Kidney capillary endothelial cell (primary cell): ENCODE data around the gene PRR18.
A peak's percentile ranks its signal among the peaks of the same experiment; 100 is the strongest.

Experiments
- DNase-seq: peaks from one replicate; pipeline ENCODE4 v3.0.0-alpha.2; 2018; ENCODE audit warnings: low spot score

The PRR18 gene

DNA sequence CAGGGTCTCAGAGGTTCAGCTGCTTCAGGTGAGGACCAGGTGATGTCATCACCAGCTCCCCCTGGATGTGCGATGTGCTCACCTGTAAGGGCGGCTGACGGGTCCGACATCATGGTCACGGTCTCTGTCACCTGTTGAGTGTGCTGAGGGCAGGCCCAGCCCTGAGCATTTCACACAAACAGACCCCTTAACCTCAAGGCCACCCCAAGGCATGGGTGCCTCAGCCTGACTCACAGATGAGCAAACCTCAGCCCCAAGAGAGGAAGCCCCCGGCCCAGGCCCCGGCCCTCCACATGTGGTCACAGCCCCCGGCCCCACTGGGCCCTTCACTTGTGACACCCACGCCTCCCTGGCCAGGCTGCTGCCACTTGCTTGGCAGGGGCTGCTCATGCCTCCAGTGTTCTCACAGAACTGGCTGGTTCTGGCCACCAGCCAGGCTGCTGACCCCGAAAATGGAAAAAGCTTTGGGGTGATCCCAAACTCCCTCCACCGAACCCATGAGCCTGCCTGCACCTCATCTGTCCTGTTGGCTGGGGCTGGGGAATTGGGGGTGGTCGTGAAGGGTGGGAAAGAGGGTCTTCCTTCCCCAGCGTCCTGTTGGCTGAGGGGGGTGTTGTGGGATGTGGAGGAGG lies 33.3 kb downstream of the PRR18 start:
- no peak for DNase-seq

DNA sequence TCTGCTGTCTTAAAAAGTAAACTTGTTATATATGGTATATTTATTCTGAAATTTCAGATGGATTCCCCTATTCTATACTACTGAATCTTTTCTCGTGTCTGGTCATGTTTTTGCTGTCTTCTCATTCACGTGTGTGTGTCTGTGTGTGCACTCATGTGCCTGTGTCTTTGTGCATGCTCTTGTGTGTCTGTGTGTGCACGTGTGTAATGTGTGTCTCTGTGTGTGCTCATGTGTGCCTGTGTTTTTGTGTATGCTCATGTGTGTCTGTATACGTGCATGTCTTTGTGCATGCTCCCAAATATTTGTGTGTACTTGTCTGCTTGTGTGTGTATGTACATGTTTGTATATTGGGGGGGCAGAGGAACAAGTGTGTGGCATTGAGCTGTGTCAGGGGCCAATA lies 34.0 kb downstream of the PRR18 start:
- no peak for DNase-seq

DNA sequence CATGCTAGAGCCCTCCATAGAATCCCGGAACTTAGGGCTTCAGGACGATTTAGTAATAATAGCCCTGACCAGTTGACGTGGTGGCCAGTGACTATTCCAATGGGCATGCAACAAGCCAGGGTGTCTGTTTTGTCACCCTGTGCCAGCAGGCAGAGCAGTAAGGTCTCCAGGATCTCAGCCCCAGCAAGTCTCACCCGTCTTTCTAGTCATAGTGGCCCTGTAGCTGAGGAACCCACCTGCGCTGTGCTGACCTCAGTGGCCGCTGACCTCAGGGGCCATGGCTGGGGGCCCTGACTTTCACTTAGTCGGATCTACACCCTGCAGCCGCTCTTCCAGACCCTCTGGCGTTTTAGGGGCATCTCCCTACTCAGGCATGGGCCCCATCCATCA lies 36.8 kb downstream of the PRR18 start:
- no peak for DNase-seq

DNA sequence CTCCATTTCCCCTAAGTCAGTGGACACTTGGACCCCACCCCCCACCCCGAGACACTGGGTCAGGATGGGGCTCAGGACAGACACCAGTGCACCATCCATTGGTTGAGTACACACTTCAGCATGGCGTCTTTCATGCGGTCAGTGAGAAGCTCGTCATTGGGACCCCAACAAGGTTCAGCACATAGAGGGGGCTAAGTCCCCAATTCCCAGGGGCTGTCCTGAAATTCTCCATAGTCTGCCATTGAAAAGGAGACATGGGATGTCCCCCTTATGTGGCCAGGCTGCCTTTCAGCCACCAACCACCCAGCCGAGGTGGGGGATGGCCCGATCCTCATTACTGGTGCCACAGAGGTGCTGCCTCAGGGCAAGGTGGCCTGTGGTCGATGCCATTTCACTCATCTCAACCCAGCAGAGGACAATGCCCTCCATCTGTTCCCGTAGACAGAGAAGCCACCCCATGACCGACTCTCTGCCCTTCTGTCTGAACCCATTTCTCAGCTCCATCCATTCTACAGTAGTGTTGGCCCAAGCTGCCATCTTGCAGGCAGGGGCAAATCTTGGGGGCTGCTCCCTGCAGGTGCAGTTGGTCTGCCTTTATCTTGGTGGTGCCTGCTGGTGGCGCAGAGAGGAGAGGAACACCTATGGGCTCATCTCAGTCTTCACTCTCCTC lies 37.4 kb downstream of the PRR18 start:
- DNase-seq = no peak

DNA sequence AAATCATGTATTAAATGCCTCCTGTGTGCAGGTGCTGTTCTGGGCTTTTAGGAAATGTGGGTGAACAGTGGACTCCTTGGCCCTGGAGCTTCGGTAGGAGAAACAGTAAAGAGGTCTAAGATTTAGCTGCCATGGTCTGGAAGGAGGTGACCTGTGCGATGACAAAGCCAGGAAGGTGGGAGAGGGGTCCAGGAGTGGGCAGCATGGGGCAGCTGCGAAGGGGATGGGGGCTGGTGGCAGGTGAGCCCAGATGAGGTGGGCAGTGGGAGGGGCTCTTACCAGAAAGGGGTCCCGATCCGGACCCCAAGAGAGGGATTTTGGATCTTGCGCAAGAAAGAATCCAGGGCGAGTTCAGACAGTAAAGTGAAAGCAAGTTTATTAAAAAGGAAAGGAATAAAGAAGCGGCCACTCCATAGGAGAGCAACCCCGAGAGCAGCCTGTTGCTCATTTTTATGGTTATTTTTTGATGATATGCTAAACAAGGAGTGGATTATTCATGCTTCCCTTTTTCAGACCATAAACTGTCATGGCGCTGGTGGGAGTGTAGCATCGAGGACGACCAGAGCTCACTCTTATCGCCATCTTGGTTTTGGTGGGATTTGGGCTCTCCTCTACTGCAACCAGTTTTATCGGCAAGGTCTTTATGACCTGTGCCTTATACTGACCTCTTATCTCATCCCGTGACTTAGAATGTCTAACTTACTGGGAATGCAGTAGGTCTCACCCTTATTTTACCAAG lies 38.7 kb downstream of the PRR18 start:
- no peak for DNase-seq

DNA sequence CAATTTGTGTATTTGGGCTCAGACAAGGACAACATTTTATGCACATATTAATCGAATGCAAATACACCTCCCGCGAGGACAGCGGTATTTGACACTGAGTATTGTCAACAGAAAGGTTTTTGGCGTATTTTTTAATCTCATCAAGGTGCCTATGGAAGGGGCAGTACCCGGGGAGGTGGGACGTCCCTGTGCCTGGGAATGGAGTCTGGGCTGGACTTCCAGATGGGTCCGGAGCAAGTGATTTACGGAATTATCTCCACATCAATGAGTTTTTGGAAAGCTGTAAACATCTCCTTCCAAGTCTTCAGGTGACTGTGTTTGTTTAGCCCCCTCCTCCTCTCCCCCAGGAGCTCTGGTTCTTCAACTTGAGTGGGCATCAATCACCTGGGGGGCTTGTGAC lies 39.8 kb downstream of the PRR18 start:
- no peak for DNase-seq

DNA sequence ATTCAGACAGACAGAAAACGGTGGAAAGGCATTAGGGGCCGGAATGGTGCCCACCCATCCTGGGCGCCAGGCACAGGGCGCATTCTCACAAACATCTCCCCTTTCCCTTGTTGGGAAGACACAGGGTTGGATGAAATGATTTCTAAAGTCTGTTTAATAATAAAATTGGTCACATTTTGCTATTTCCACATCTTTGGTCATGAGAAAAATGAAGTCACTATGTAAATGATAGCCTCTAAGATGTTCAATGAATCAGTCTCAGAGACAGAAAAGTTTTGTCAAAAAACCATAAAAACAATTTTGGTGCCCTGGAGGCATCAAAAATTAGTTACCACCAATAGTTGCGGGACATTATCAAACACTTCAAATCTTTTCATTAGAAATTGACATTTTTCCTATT lies 40.7 kb downstream of the PRR18 start:
- no peak for DNase-seq

DNA sequence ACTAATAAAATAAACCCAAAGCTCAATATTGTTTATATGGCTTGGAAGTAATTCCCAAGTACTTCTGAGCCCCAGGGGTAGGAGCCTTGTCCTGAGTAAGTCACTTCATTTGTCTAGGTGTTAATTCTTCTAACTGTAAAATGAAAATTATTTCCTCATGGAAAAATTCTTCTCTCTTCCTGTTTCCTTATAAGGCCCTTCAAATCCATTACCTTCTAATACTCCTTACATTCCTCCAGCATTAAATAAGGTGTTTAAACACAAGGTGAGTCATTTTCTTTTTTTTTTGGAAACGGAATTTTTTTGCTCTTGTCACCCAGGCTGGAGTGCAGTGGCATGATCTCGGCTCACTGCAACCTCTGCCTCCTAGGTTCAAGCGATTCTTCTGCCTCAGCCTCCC lies 41.9 kb downstream of the PRR18 start:
- DNase-seq = no peak

DNA sequence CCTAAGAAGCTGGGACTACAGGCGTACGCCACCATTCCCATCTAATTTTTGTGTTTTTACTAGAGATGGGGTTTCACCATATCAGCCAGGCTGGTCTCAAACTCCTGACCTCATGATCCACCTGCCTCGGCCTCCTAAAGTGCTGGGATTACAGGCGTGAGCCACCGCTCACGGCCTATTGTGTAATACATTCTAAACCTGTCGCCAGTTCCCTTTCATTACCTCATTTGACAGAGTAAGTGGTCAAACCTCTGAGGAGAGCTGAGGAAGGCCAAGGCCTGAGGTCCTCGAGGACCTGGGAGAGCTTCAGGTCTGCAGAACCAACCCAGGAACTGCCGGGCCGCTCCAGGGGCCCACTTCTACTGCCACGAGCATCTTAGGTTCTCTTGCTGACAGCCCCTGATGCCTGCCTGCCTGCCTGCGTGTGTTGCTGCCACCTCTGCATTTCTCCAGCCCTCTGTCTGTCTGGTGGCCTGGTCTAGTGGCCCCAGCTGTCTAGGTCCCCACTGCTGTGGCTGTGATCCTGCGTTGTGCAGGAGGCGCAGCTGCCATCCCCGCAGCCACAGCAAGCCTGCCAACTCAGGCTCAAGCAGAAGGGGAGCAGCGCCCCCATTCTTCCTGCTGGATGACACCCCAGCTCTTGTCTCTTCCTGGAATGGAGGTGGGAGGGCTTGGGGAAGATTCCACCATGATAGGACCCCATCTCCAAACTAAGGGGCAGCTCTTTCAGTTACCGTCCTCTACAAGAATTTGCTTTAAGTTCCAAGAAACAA lies 45.3 kb downstream of the PRR18 start:
- DNase-seq = no peak

DNA sequence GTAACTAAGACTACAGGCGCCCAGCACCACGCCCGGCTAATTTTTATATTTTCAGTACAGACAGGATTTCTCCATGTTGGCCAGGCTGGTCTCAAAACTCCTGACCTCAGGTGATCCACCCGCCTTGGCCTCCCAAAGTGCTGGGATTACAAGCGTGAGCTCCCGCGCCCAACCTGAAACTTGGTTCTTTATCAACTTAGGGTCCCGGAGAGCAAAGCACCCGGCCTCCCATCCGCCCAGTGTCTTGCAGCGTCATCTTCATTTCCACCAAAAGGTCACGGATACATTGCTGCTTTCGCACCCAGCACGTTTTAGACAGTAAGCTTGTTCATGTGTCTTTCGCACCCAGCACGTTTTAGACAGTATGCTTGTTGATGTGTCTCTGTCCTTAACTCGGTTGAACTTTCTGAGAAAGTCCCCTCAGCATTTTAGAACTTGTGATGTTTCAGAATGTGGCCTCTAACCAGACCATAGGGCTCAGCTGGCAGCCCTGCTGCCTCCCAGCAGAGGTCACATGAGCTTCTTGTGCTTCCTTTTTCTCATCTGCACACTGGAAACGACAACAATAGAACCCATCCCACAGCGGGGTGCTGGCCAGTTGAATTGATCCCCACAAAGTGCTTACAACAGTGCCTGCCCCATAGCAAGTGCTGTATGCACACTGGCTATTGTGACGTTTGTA lies 48.8 kb downstream of the PRR18 start:
- DNase-seq = no peak

DNA sequence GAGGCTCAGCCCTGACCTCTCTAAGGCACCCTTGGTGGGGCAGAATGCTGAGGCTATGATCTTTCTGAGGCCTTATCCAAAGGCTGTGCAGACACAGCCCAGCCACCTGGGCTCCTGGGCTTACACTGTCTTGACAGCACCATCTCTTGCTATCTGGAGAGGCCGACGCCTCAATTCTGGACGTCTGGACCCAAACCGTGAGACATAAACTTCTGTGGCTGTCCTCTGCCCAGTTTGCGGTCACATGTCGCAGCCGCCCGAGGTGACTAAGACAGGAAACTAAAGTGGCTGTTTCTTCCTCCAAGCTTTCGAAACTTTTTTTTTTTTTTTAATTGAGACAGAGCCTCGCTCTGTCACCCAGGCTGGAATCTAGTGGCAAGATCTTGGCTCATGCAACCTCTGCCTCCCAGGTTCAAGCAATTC lies 49.3 kb downstream of the PRR18 start:
- DNase-seq = peak; percentile 25

DNA sequence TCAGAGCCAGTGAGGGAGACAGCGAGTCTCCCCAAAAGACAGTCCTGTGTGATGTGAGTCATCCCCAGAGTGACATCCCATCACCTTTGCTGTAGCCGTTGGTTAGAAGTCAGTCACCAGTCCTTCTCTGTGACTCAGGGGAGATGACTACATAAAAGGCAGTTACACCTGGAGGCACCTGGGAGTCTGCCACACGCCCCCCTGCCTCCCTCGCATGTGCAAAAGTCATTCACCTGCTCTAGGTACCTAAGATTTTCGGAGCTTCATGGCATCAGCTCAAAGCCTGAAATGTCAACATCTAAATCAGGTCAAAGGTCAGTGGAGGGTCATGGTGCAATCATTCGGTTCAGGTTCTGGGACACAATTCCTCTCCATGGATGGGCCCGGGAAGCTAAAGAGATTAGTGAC lies 50.3 kb downstream of the PRR18 start:
- no peak for DNase-seq
